ENCODE data around the gene HOXB5.

DNA sequence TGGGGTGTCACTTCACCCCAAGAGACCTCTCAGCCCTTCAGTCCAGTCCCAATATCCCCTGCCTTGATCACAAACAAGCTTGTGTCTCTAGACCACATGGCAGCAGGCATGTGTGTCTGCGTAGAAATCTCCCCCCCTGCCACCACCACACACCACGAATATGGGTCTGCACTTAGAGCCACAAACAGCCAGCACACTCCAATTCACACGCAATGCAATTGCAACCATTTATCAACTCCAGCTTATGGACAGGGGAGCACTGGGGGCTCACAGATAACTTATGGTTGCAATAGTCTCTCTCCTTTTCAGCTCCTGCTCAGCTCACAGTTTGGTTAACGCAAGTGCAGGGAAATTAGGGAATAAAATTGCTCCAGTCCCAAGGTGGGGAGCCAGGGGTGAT is 30.0 kb upstream of the HOXB5 start:
- TF ChIP-seq, protein P1, sequence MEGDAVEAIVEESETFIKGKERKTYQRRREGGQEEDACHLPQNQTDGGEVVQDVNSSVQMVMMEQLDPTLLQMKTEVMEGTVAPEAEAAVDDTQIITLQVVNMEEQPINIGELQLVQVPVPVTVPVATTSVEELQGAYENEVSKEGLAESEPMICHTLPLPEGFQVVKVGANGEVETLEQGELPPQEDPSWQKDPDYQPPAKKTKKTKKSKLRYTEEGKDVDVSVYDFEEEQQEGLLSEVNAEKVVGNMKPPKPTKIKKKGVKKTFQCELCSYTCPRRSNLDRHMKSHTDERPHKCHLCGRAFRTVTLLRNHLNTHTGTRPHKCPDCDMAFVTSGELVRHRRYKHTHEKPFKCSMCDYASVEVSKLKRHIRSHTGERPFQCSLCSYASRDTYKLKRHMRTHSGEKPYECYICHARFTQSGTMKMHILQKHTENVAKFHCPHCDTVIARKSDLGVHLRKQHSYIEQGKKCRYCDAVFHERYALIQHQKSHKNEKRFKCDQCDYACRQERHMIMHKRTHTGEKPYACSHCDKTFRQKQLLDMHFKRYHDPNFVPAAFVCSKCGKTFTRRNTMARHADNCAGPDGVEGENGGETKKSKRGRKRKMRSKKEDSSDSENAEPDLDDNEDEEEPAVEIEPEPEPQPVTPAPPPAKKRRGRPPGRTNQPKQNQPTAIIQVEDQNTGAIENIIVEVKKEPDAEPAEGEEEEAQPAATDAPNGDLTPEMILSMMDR (conservative IDR thresholded peaks at IDR 0.05; ENCODE audit: low read depth, low read length): no peak
- no peak for TF ChIP-seq EZH2phosphoT487 (IDR thresholded peaks at IDR 0.05; ENCODE audit: borderline replicate concordance, low read length)
- no peak for TF ChIP-seq EZH2 (IDR thresholded peaks at IDR 0.05; ENCODE audit: low read length, unreplicated experiment)

Measured in PC-3 (cell line).